T follicular helper cell (primary cell): ENCODE measurements around the gene COPE.

Experiments
- DNase-seq: peaks from one replicate; pipeline ENCODE4 v3.0.0-alpha.2; 2020; ENCODE audit warnings: low read depth

The COPE gene

DNA sequence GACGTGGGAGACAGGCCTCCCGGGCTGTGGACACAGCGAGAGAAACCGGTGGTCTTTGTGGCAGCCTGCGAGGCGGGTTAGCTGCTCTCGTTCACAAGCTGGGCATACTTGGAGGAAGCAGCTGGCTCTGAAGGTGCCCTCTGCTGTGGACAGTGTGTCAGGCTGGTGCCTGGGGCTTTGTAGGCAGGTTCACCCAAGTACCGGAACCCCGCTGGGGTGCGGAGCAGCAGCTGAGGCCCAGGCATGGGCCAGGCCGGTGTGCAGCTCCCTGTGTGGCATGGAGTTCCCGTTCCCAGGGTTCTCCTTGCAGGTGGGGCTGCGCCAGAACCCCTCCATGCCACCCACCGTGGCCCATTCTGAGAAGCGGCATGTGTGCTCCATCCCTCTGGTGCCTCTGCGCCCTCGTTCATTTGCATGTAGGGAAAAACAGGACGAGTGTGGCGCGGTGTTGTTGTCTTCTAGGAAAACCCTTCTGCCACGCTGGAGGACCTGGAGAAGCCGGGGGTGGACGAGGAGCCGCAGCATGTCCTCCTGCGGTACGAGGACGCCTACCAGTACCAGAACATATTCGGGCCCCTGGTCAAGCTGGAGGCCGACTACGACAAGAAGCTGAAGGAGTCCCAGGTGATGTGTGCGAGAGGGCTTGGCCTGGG is 67.4 kb downstream of the COPE start:
- no peak for DNase-seq

DNA sequence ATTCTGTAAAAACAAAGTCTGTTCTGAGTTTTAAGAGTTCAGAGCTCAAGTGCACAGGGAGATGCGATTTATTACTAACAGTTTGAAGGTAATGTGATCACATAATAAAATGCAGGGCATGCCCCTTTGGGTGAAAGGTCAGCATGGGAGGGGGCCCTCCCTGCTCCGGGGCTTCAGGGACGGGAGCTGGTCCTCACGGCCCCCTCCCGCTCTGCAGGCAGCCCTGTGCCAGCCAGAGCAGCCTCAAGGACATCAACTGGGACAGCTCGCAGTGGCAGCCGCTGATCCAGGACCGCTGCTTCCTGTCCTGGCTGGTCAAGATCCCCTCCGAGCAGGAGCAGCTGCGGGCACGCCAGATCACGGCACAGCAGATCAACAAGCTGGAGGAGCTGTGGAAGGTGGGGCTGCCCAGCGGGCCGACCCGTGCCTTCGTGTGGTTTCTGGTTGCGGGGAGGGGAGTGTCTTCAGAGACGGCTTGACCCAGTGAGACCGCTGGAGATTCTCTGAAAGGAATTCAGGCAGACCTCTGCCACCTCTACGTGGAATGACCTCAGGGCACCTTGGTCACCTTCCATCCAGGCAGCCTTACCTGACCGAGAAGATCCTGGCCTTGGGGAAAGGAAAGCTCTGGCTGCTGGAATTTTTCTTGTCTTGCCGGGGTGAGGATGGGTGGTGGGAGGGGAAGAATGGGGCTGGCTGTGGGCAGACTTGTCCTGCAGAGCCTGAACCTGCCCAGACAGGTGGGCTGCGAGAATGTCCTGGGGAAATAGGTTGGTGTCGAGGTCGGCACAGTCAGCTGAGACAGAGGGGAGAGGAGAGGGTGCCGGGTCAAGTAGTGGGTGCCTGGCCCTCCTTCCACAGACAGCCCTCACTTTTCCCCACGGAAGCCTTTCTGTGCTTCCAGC is 68.5 kb downstream of the COPE start:
- no peak for DNase-seq

DNA sequence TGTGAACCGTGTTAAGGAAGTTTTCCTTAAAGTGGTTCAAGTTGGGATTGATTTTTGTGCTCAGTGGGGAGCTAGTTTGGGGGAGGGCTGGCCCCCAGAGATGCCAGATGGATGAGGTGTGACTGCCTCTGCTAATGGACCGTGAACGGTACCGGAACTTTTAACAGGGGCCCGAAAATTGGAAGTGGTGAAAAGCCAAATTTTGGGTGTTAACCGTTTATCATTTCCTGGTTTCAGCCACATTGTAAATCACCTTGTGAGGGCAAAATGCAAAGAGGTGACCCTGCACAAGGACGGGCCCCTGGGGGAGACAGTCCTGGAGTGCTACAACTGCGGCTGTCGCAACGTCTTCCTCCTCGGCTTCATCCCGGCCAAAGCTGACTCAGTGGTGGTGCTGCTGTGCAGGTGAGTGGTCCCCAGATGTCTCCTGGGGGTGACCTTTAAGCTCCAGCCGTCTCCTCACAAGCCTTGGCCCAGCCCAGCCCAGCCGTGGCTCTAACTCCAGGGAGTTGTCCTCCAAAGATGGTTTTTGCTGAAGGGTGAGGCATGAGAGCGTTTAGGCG is 69.3 kb downstream of the COPE start:
- no peak for DNase-seq
